Measurements from ENCODE around the gene CYP27A1. TPM values are rescaled to one million over a fixed set of nuclear protein-coding genes. Genes with fewer than 3 reads are reported as not detected.

Gene CYP27A1
- total RNA-seq, 2 experiments from 2014 or later = 0.23 TPM; not detected in 1

- Histone ChIP-seq H3K27ac (ENCODE audit: low read depth, low read length, poor library complexity, severe bottlenecking) (no peak overlapping the region), H3K9me3 (ENCODE audit: low read length) (0 out of 2 replicates have a peak, but pooled peaks cover 6% of the 10 kb centered on the region), H2AFZ (ENCODE audit: low read length) (no peak overlapping the region), H3K4me2 (ENCODE audit: low read length) (no peak overlapping the region), H3K4me1 (ENCODE audit: insufficient read depth, low read length, poor library complexity, severe bottlenecking) (peaks cover under 1% of the 10 kb centered on the region), H3K9me2 (ENCODE audit: insufficient read depth, low read length) (no peaks in the 10 kb centered on the region), H3K36me3 (ENCODE audit: insufficient read depth, low read length) (no peaks in the 10 kb centered on the region), H3K4me3 (ENCODE audit: low read depth, low read length, poor library complexity, severe bottlenecking) (no peak overlapping the region), H4K20me1 (ENCODE audit: insufficient read depth, low read length) (no peaks in the 10 kb centered on the region), H3K79me2 (ENCODE audit: insufficient read depth, low read depth, low read length) (no peaks in the 10 kb centered on the region)
- ChIA-PET CTCF (ENCODE audit: unreplicated experiment) (no interaction called here), POLR2A (interaction anchor here (0.6 kb wide), 1 partner anchor 149 kb away, joined by 3 read pairs; no protein-coding TSS in a partner anchor)
- no peak for TF ChIP-seq EZH2phosphoT487 (IDR thresholded peaks at IDR 0.05; ENCODE audit: borderline replicate concordance, low read depth, low read length)
- no peak for TF ChIP-seq CTCF (conservative IDR thresholded peaks at IDR 0.05; ENCODE audit: low read length)
- no peak for DNase-seq (ENCODE audit: low spot score)
- intact Hi-C loops (cut with micrococcal nuclease; ENCODE audit: unreplicated experiment) = no loop called here
- no TSS peak for BruUV-seq (replicated peaks)
Measured at GRCh38 chr2:218807626-218808025, 25.7 kb downstream of the CYP27A1 start.

- Histone ChIP-seq H3K9me2 (ENCODE audit: insufficient read depth, low read length) (no peaks in the 10 kb centered on the region), H3K79me2 (ENCODE audit: insufficient read depth, low read depth, low read length) (no peaks in the 10 kb centered on the region), H3K9me3 (ENCODE audit: low read length) (0 out of 2 replicates have a peak, but pooled peaks cover under 1% of the 10 kb centered on the region), H3K4me1 (ENCODE audit: insufficient read depth, low read length, poor library complexity, severe bottlenecking) (no peaks in the 10 kb centered on the region), H2AFZ (ENCODE audit: low read length) (no peak overlapping the region), H3K27ac (ENCODE audit: low read depth, low read length, poor library complexity, severe bottlenecking) (no peak overlapping the region), H3K4me2 (ENCODE audit: low read length) (no peak overlapping the region), H4K20me1 (ENCODE audit: insufficient read depth, low read length) (no peaks in the 10 kb centered on the region), H3K36me3 (ENCODE audit: insufficient read depth, low read length) (no peaks in the 10 kb centered on the region), H3K4me3 (ENCODE audit: low read depth, low read length, poor library complexity, severe bottlenecking) (no peak overlapping the region)
- no peak for TF ChIP-seq CTCF (conservative IDR thresholded peaks at IDR 0.05; ENCODE audit: low read length)
- no peak for TF ChIP-seq EZH2phosphoT487 (IDR thresholded peaks at IDR 0.05; ENCODE audit: borderline replicate concordance, low read depth, low read length)
- intact Hi-C loops (cut with micrococcal nuclease; ENCODE audit: unreplicated experiment) = no loop called here
- BruUV-seq (replicated peaks) = no TSS peak
- CTCF ChIA-PET (ENCODE audit: unreplicated experiment) = no interaction called here
- POLR2A ChIA-PET = interaction anchor here (0.6 to 0.7 kb wide), 2 partner anchors 14 to 208 kb away, joined by 3 to 6 read pairs; no protein-coding TSS in a partner anchor
- DNase-seq (ENCODE audit: low spot score) = no peak
Measured at GRCh38 chr2:218809515-218809914, 27.6 kb downstream of the CYP27A1 start.

GRCh38 chr2:218810256-218810655 is 28.3 kb downstream of the CYP27A1 start:
- Histone ChIP-seq H3K9me2 (ENCODE audit: insufficient read depth, low read length) (no peaks in the 10 kb centered on the region), H3K36me3 (ENCODE audit: insufficient read depth, low read length) (no peaks in the 10 kb centered on the region), H2AFZ (ENCODE audit: low read length) (no peak overlapping the region), H3K9me3 (ENCODE audit: low read length) (no peaks in the 10 kb centered on the region), H3K79me2 (ENCODE audit: insufficient read depth, low read depth, low read length) (no peaks in the 10 kb centered on the region), H3K4me2 (ENCODE audit: low read length) (no peak overlapping the region), H3K4me1 (ENCODE audit: insufficient read depth, low read length, poor library complexity, severe bottlenecking) (no peaks in the 10 kb centered on the region), H4K20me1 (ENCODE audit: insufficient read depth, low read length) (no peaks in the 10 kb centered on the region), H3K4me3 (ENCODE audit: low read depth, low read length, poor library complexity, severe bottlenecking) (no peak overlapping the region), H3K27ac (ENCODE audit: low read depth, low read length, poor library complexity, severe bottlenecking) (no peak overlapping the region)
- ChIA-PET POLR2A (no interaction called here), CTCF (ENCODE audit: unreplicated experiment) (no interaction called here)
- DNase-seq (ENCODE audit: low spot score) = no peak
- TF ChIP-seq CTCF (conservative IDR thresholded peaks at IDR 0.05; ENCODE audit: low read length) (no peak), EZH2phosphoT487 (IDR thresholded peaks at IDR 0.05; ENCODE audit: borderline replicate concordance, low read depth, low read length) (no peak)
- no TSS peak for BruUV-seq (replicated peaks)
- intact Hi-C loops (cut with micrococcal nuclease; ENCODE audit: unreplicated experiment) = no loop called here
